ENCODE measurements around the gene TMEM25. TPM values are rescaled to one million over a fixed set of nuclear protein-coding genes. Genes with fewer than 3 reads are reported as not detected.

The TMEM25 gene
- total RNA-seq, 3 donors from 2014 or later, result 10.1 to 13.8 (median 12.9) TPM

GRCh38 chr11:118581057-118581456, 50.1 kb downstream of the TMEM25 start:
- H3K4me1 Mint-ChIP-seq (ENCODE audit: low read depth), result peaks cover 25% of the 10 kb centered on the region
- ATAC-seq (no peak), DNase-seq (no peak)
- H3K9me3 Mint-ChIP-seq, result no peaks in the 10 kb centered on the region
- no peaks in the 10 kb centered on the region for H3K27me3 Mint-ChIP-seq (ENCODE audit: low read depth)
- H3K36me3 Mint-ChIP-seq (ENCODE audit: insufficient read depth), result peaks cover 32% of the 10 kb centered on the region
- H3K4me3 Mint-ChIP-seq, result no peak overlapping the region

Other genes starting within 250 kb of the TMEM25 start
- 100 to 1,000 TPM; 371 to 436 (median 407) TPM for gene CD3E, start 226.5 kb upstream of the TMEM25 start, total RNA-seq
- gene CD3D, start 188.5 kb upstream of the TMEM25 start, total RNA-seq, result 100 to 1,000 TPM; 412 to 451 (median 427) TPM
- gene CD3G, start 186.8 kb upstream of the TMEM25 start, total RNA-seq, result 100 to 1,000 TPM in 2 of 3 donors, 10 to 100 TPM in 1; 86.4 to 105 (median 102) TPM
- gene UBE4A, start 171.6 kb upstream of the TMEM25 start, total RNA-seq, result 10 to 100 TPM; 43.7 to 45.1 (median 45.0) TPM
- 100 to 1,000 TPM; 236 to 266 (median 251) TPM for gene ATP5MG, start 129.6 kb upstream of the TMEM25 start, total RNA-seq
- 10 to 100 TPM; 42.5 to 54.8 (median 44.1) TPM for gene KMT2A, start 94.7 kb upstream of the TMEM25 start, total RNA-seq
- gene TTC36, start 3.7 kb upstream of the TMEM25 start, total RNA-seq, result 1 to 10 TPM in 2 of 3 donors, under 1 TPM in 1; 0.84 to 1.1 (median 1.1) TPM
- gene IFT46, start 34.7 kb downstream of the TMEM25 start, total RNA-seq, result 10 to 100 TPM; 22.5 to 29.7 (median 23.2) TPM
- gene ARCN1, start 41.2 kb downstream of the TMEM25 start, total RNA-seq, result 100 to 1,000 TPM; 180 to 190 (median 183) TPM
- 1 to 10 TPM in 2 of 3 donors, under 1 TPM in 1; 0.90 to 1.9 (median 1.3) TPM for gene PHLDB1, start 76.4 kb downstream of the TMEM25 start, total RNA-seq
- gene TREH, start 148.5 kb downstream of the TMEM25 start, total RNA-seq, result not detected